CD4-positive, alpha-beta T cell (primary cell): ENCODE measurements around the gene PAX3. TPM values are rescaled to one million over a fixed set of nuclear protein-coding genes. Genes with fewer than 3 reads are reported as not detected.

ENCODE experiments used
- ATAC-seq: fragments of 200-7000 bp; cut with Tn5 transposase; one replicate; pipeline ENCODE4 v1.10.0; 2022; ENCODE audit warnings: mild to moderate bottlenecking; ENCODE audit not compliant: poor library complexity
- CTCF ChIA-PET: fragments of 350-600 bp; sonication (Branson Sonifier 250); formaldehyde crosslinking; loops from one replicate; lab custom pipeline; 2021; ENCODE audit warnings: antibody characterized with exemption, inconsistent platforms; lab: Charles Lee
- POLR2A ChIA-PET: fragments of 350-600 bp; sonication (Branson Sonifier 250); formaldehyde crosslinking; loops from one replicate; lab custom pipeline; 2021; ENCODE audit warnings: antibody characterized with exemption, inconsistent platforms; lab: Charles Lee
- DNase-seq, 14 experiments: peaks; one replicate each; pipeline ENCODE4 v3.0.0-alpha.2; 2013 to 2020; ENCODE audit warnings: mixed read lengths in 2 of 14
- H3K27ac ChIP-seq, 2 donors: one replicate each; pipeline versions ENCODE4 v1.5.1 to v1.7.0; 2013; ENCODE audit warnings: low read length in 2 of 2, low read depth in 1 of 2, mild to moderate bottlenecking in 1 of 2
- H3K27me3 ChIP-seq, 2 experiments: 1 replicate in 1 of 2; 2 replicates in 1 of 2; pipeline versions ENCODE4 v1.6.1 to v1.7.0; 2013; ENCODE audit warnings: low read length in 2 of 2, control low read depth in 1 of 2, mild to moderate bottlenecking in 1 of 2, moderate library complexity in 1 of 2; ENCODE audit not compliant: insufficient read depth in 2 of 2, control insufficient read depth in 1 of 2
- H3K36me3 ChIP-seq: one replicate; pipeline ENCODE4 v1.6.1; 2013; ENCODE audit warnings: low read length, control low read depth; ENCODE audit not compliant: insufficient read depth
- H3K4me1 ChIP-seq: one replicate; pipeline ENCODE4 v1.6.1; 2013; ENCODE audit warnings: low read length, control low read depth; ENCODE audit not compliant: insufficient read depth
- H3K4me3 ChIP-seq: one replicate; pipeline ENCODE4 v1.5.1; 2013; ENCODE audit warnings: mild to moderate bottlenecking, low read length, moderate library complexity
- H3K9me3 ChIP-seq, 2 experiments: 1 replicate in 1 of 2; 2 replicates in 1 of 2; pipeline versions ENCODE4 v1.6.1 to v1.7.0; 2013; ENCODE audit warnings: low read length in 2 of 2, mild to moderate bottlenecking in 2 of 2, control low read depth in 1 of 2, moderate library complexity in 1 of 2; ENCODE audit not compliant: control insufficient read depth in 1 of 2, insufficient read depth in 1 of 2
- H3K27ac Mint-ChIP-seq: one replicate; pipeline ENCODE4 v1.8.0; 2020; ENCODE audit warnings: mixed read lengths
- H3K27me3 Mint-ChIP-seq: one replicate; pipeline ENCODE4 v1.8.0; 2021; ENCODE audit warnings: mixed read lengths
- H3K36me3 Mint-ChIP-seq: one replicate; pipeline ENCODE4 v1.8.0; 2021; ENCODE audit warnings: low read depth, mixed read lengths
- H3K4me1 Mint-ChIP-seq: one replicate; pipeline ENCODE4 v1.8.0; 2021; ENCODE audit warnings: low read depth, mixed read lengths
- H3K4me3 Mint-ChIP-seq: one replicate; pipeline ENCODE4 v1.8.0; 2020; ENCODE audit warnings: mild to moderate bottlenecking, mixed read lengths
- H3K9me3 Mint-ChIP-seq: one replicate; pipeline ENCODE4 v1.8.0; 2020; ENCODE audit warnings: mixed read lengths
- CTCF ChIP-seq: fragments of 200-600 bp; IDR thresholded peaks from one replicate; pipeline ENCODE4 v1.8.0; 2022; ENCODE audit warnings: antibody characterized with exemption, mild to moderate bottlenecking
- intact Hi-C, 2 experiments: fragments of 100-400 bp; cut with DNase I in 1 of 2; cut with micrococcal nuclease in 1 of 2; formaldehyde crosslinking; loops; one replicate each; pipeline versions ENCODE4 v1.15.1 to v1.9.0; 2023 to 2025; cut with DNase I, micrococcal nuclease
- total RNA-seq, 174 experiments: library from RNA in 2 of 174; stranded (reverse) in 2 of 174; gene quantifications; one replicate each; pipeline ENCODE4 v1.2.3 and lab custom pipeline; 2021 to 2026

Gene PAX3
- total RNA-seq, 2 experiments from 2014 or later = not detected

- Mint-ChIP-seq H3K36me3 (no peaks in the 10 kb centered on the region), H3K9me3 (no peaks in the 10 kb centered on the region), H3K4me1 (no peaks in the 10 kb centered on the region), H3K27ac (no peak overlapping the region), H3K4me3 (no peak overlapping the region), H3K27me3 (peaks cover 27% of the 10 kb centered on the region)
- intact Hi-C loops = no loop called here
- Histone ChIP-seq H3K4me1 (no peaks in the 10 kb centered on the region), H3K36me3 (no peaks in the 10 kb centered on the region), H3K27me3 (no peaks in the 10 kb centered on the region), H3K27ac (no peak overlapping the region), H3K4me3 (no peak overlapping the region), H3K9me3 (no peaks in the 10 kb centered on the region)
- DNase-seq (no peak), ATAC-seq (no peak)
- CTCF ChIA-PET = no interaction called here
- POLR2A ChIA-PET = no interaction called here
- no peak for TF ChIP-seq CTCF
Measured at GRCh38 chr2:222232372-222232771, 66.4 kb downstream of the PAX3 start.

DNA sequence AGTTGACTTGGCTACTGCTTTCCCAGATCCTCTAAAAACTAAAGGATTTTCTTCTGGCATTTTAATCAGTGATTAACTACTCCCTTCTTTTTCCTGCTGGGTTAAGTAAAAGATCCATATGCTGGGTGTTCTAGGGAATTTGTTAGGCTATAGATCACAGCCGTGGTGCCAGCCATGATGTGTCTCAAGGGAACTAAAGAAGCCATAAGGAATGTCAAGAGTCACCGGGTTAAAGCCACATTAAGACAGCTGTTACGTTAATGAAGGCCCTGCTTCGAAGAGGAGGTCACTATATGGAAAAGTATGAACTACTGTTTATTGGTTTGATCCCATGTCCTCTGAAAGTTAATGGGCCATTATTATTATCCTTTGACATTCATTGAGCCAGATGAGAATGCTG, 70.7 kb downstream of the PAX3 start:
- no peaks in the 10 kb centered on the region for H3K36me3 Mint-ChIP-seq

GRCh38 chr2:222218786-222219185, 80.0 kb downstream of the PAX3 start:
- Histone ChIP-seq H3K36me3 (no peaks in the 10 kb centered on the region), H3K27me3 (no peaks in the 10 kb centered on the region), H3K9me3 (no peaks in the 10 kb centered on the region), H3K4me3 (no peak overlapping the region), H3K4me1 (no peaks in the 10 kb centered on the region), H3K27ac (no peak overlapping the region)
- intact Hi-C loops = no loop called here
- no peak overlapping the region for H3K27ac Mint-ChIP-seq
- H3K27me3 Mint-ChIP-seq = no peaks in the 10 kb centered on the region
- no peak for ATAC-seq
- ChIA-PET CTCF (no interaction called here), POLR2A (no interaction called here)
- no peaks in the 10 kb centered on the region for H3K9me3 Mint-ChIP-seq
- H3K36me3 Mint-ChIP-seq = no peaks in the 10 kb centered on the region
- H3K4me1 Mint-ChIP-seq = no peaks in the 10 kb centered on the region
- no peak overlapping the region for H3K4me3 Mint-ChIP-seq
- DNase-seq = no peak
- no peak for TF ChIP-seq CTCF

More for the DNA sequence above, 70.7 kb downstream of the PAX3 start:
- Histone ChIP-seq H3K27ac (no peak overlapping the region), H3K9me3 (no peaks in the 10 kb centered on the region), H3K4me1 (no peaks in the 10 kb centered on the region), H3K36me3 (no peaks in the 10 kb centered on the region), H3K4me3 (no peak overlapping the region), H3K27me3 (no peaks in the 10 kb centered on the region)
- Mint-ChIP-seq H3K9me3 (no peaks in the 10 kb centered on the region), H3K27ac (no peak overlapping the region), H3K27me3 (peaks cover 20% of the 10 kb centered on the region), H3K4me1 (no peaks in the 10 kb centered on the region), H3K4me3 (no peak overlapping the region)
- intact Hi-C loops = no loop called here
- TF ChIP-seq CTCF = no peak
- no peak for ATAC-seq
- ChIA-PET POLR2A (no interaction called here), CTCF (no interaction called here)
- DNase-seq = no peak
